GM19035 (cell line): Measurements from ENCODE around the gene KCTD14.
"Not testable (repeated sequence)": the region's sequence is repeated elsewhere in the genome, so short reads cannot be mapped to it uniquely, and the experiment has no call there.

Experiments
- ATAC-seq: cut with Tn5 transposase; IDR thresholded peaks from one replicate; pipeline ENCODE4 v1.9.1; 2021; ENCODE audit not compliant: unreplicated experiment

Gene KCTD14

DNA sequence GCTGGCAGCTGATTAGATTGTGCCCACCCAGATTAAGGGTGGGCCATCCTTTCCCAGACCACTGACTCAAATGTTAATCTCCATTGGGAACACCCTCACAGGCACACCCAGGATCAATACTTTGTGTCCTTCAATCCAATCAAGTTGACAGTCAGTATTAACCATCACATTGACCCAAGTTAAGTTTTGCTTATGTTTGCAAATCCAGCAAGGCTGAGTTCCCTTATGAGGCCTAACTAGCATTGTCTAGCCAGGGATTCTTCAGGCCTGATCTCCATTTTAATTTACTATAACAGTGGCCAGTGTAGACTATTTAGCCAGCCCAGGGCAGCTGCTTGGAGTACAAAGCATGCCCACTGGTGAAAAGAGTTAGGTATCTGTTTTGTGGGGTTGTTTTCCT, 2.3 kb upstream of the KCTD14 start:
- ATAC-seq, result no peak

DNA sequence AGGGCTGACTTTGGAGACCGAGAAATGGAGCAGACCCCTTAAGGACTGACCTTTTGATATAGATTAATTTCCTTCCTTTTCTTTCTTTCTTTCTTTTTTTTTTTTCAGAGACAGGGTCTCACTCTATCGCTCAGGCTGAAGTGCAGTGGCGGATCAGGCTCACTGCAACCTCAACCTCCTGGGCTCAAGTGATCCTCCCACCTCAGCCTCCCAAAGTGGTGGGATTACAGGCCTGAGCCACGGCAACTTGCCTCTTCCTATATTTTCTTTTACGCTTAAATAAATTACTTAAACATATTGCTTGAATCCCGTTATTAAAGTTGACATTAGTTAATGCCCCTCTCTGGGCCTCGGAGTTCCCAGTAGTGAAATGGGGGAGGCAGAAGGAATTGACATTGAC, 350 bp upstream of the KCTD14 start:
- no peak for ATAC-seq

DNA sequence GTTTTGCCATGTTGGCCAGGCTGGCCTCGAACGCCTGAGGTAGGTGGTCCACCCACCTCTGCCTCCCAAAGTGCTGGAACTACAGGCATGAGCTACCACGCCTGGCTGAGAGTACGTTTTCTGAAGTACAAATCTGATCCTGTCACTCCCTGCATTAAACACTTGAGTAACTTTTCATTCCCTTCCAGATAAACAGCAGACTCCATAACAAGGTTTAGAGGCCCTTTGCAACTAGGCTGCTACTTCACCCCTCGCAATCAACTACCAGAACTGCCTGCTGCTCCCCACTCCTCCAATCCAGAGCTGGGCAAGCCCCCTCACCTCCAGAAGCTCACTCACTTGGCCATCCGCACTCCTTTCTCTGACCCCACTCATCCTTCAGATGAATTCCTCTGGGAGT, 1.5 kb downstream of the KCTD14 start:
- no peak for ATAC-seq

DNA sequence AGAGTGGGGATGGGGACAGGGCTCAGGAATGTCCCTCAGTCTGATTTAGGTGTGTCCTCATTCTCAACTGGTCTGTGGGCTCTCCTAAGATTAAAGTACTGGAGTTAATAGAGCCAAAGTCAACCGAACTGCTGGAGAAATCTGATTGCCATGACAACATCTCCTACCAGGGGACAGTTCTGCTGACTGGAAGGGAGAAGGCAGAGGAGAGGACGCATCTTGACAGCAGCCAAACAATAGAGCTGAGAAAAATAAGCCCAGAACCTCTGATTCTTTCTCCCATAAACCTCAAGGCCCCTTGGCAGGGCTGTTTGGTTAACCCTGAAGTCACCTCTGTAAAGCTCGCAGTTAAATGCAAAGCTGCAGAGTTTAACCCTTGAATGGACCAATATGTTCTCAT, 2.8 kb downstream of the KCTD14 start:
- ATAC-seq, result no peak

DNA sequence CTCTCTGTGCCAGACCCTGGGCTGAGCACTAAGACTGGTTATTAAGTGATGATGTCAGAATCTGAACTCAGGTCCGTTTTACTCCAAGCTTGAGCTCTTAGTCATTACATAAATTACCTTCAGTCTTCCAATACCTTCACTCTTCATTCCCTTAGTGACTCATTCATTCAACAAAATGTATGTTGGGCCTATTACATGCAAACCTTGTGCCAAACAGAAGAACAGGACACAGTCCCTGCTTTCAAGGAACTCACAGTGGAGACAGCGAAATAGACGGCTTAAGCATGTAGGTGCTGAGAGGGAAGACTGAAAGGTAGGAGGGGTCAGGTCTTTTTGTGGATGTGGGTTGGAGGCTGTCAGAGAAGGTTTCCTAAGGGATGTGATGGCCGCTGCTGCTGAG, 3.3 kb downstream of the KCTD14 start:
- ATAC-seq, result no peak

DNA sequence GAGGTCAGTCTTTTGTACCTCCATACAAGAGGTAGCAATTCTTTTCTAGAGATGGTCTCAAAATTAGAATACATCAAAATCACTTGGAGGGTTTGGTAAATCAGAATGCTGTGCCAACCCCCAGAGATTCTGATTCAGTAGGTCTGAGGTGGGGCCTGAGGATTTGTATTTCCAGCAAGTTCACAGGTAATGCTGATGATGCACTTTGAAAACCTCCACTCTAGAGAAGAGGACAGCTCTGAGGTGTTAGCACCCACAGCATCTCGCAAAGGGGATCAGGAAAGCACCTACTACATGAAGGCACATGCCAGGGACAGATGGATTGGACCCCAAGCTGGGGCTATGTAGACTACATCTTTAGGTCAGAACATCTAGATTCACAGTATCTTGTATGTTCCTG, 7.2 kb downstream of the KCTD14 start:
- ATAC-seq, result no peak

DNA sequence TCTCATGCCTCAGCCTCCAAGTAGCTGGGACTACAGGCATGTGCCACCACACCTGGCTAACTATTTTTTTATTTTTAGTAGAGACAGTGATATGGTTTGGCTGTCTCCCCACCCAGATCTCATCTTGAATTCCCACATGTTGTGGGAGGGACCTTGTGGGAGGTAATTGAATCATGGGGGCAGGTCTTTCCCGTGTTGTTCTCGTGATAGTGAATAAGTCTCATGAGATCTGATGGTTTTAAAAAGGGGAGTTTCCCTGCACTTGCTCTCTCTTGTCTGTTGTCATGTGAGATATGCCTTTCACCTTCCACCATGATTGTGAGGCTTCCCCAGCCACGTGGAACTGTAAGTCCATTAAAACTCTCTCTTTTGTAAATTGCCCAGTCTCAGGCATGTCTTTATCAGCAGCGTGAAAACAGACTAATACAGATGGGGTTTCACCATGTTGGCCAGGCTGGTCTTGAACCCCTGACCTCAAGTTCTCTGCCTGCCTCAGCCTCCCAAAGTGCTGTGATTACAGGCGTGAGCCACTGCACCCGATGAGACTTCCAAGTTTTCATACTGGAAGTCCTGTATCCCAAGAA, 8.0 kb downstream of the KCTD14 start:
- ATAC-seq, result not testable (repeated sequence)

DNA sequence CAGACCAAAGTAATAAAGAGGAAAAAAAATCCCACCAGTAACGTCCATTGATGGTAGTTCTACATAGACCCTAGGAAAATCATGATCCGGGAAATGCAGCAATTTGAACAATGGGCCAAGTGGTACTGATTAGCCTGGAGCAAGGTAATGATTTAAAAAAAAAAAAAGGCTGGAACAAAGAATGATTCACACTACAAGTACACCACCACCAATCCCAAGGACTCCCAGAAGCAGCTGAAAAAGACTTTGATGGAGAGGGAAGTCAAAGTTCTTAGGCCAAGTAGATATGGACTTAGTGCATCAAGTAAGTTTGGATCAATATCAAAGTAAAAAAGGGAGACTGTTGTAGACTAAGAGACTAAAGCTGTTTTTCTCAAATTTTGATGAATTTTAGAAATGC, 11.8 kb downstream of the KCTD14 start:
- no peak for ATAC-seq

DNA sequence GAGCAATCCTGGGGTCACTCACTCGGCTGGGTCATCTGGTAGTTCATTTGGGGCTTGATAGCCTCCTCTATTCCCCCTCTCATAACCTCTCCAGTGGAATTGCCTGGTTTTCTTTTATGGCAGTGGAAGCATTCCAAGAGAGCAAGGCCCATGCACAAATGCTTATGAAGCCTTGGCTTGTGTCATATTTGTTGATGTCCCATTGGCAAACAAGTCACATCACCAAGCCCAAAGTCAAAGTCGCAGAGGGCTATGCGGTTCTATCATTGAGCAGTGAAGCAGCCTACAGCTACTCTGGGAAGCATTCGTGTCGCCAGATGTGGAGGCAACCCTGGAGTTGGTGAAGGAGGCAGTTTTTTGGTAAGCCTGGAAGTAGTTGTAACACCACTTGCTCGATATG, 12.3 kb downstream of the KCTD14 start:
- ATAC-seq, result no peak

DNA sequence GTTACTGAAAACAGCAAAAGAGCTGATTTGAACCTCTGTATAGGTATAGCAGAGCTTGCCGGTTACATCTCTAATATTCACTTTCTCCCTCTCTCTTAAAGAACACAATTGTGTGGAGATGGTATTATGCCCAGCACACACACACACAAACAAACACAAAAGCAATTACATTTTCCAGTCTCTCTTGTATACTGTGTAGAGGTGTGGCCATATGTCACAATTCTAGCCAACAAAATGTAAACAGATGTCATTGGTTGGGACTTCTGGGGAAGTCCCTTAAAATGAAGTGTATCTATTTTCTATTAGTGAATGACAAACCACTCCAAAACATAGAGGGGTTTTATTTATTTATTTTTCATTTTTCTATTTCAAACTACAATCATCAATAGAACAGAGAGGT, 12.8 kb downstream of the KCTD14 start:
- no peak for ATAC-seq

DNA sequence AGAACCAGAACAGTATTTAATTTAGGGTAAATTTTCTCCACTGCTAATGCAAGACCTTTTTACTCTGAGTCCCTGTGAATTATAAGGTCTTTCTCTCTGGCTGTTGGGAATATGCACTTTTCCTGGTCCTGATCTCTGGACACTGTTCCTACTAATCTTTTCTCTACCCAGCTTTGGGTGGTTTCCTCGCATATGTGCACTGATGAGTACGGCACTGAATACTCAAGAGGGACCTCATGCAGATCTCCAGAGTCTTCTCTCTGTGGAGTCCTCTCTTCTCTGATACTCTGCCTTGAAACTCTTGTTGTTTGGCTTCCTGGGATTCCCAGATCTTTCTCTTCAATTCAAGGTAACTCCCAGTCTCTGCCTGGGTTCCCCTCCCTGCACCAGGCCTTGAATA, 14.0 kb downstream of the KCTD14 start:
- no peak for ATAC-seq

DNA sequence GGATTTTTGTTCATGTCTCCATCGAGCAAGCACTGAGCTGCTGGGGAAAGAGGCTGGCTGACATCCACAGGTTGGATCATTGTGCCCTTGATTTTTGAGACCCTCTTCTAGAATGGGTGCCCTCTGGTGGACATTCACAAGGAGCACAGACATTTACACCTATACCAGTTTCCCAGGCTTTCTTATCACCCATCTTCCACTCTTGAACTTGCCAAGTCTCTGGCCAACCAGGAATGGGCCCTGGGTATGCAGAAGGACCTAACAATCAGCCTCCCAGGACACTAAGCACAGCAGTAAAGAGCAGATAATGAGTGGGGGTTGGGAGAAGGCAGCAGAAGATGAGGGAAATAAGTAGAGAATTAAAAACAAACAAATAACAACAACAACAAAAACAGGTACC, 22.9 kb downstream of the KCTD14 start:
- ATAC-seq, result peak; percentile 51

DNA sequence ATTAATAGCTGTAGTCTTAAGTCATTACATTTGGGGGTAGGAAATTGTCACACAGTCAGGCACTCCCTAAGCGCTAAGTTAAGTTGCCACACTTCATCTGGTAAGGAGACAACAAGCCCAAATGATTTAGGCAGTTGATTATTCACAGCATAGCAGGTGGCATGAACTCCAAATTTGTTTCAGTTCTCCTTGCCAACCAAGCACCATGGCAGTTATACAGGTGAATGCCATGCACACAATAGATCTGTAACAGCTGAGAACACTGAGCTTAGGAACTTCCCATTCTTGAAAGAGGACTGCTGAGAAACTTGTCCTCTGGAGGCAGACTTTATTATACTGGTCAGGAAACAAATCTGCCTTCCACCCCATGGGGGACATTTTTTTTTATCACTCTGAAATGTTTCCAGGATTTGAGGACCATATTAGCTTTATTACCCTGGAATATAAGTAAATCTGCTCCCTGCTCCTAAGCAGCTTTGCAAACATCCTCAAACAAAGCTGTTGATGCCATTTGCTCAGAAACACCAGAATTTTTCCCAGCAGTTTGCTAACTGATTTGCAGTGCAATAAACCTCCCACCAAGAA, 23.5 kb downstream of the KCTD14 start:
- ATAC-seq, result no peak

DNA sequence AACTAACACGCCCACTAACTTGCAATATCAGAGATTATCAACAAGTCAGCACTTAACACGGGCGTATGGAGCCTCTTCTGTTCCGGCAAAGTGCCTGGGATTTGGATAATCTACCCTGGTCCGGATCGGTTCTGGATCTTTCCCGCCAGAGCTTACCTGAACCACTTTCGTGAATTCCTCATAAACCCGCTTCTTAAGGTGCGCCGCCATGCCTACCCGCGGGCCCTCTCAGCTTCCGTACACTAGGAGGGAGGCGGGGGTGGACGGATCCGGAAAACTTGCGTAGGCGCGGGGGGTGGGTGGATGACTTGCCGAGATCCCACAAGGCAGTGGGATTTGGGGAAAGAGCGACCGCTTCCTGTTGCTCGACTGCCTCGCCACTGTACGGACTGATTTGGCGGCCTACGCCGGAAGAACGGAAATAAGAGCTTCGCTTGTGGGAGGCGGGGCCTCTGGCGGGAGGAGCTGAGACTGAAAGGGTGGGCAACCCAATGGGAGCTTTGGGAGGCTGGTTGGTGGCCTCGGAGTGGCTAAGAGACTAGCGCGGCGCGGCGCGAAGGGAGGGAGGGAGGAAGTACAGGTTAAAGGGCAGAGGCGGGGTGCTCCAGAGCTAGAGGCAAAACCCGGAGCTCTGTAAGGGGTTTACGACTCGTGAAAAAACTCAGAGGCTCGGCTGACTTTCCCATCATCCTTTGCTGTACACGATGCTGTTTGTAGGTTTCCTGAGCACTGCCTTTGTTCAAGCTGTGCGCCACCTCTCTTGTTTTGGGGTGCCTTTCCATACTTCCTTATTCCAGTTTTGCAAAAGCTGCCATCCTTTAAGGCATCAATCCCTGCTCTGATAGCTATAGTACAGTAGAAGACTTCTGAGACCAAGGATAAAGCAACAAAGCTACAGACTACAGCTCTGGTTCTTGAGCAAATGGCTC, 28.4 kb downstream of the KCTD14 start, which contains the start of gene INTS4:
Gene INTS4, minus strand, starts transcription at position 235 of the 929 bp plus-strand sequence. Its CDS starts 25 bp downstream, at position 210.
- peak; percentile 98 for ATAC-seq

DNA sequence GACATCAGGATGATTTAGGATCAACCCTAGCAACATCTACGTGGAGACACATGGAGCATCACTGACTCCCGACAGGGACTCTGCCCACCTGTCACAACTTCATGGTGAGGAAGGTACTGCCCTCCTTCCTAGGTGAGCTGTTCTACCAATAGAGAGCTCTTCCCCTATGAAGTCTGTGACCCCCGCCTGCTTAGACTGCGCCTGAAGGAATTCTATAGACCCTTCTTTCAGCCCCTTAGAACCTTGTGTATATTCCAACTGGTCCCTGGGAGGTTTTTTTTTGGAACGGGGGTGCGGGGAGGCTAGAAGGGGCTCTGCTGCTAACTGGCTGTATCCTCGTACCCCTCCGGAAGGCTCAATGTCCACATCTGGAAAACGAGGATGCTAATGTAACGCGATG, 29.2 kb downstream of the KCTD14 start:
- no peak for ATAC-seq

DNA sequence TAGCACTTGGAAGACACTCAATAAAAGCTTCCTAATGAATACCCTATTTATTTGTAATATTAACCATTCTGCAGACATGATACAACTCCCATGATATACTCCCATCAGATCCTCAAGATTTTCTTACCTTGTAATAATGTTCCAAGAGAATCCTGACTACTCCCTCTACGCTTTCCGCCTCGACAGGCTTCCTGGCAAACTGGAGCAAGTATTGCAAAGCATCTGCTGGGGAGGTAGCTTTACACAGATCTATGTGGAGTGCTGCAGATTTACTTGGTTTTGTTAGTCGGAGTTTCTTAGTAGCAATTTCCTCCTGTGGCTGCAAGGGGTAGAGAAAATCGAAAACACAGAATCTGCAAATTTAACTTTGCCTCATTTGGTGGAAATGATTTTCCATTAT, 32.1 kb downstream of the KCTD14 start:
- ATAC-seq, result no peak

DNA sequence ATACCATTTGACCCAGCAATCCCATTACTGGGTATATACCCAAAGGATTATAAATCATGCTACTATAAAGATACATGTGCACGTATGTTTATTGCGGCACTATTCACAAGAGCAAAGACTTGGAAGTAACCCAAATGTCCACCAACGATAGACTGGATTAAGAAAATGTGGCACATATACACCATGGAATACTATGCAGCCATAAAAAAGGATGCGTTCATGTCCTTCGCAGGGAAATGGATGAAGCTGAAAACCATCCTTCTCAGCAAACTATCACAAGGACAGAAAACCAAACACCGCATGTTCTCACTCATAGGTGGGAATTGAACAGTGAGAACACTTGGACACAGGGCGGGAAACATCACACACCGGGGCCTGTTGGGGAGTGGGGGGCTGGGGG, 36.6 kb downstream of the KCTD14 start:
- not testable (repeated sequence) for ATAC-seq

DNA sequence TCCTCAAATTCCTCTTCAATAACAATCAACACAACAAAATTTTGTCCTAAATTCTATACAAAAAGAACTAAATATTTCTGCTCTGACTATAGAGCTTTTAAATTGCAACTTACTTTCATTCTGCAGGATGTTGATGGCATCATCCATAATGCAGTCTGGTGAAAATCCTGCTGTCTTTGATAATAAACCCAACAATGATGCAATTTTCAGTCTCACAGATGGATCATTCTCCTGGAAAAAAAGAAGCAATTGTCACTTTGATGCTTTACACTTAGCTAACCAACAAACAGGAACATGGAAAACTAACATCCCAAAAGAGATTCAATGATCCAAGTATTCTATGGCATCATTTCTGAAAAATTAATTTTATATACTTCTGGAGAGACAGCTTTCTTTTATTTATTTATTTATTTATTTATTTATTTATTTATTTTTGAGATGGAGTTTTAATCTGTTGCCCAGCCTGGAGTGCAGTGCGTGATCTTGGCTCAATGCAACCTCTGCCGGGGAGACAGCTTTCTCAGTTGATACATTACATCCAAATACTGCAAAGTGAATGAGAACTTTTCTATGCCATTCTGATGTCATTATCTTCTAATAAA, 41.6 kb downstream of the KCTD14 start:
- ATAC-seq, result no peak

DNA sequence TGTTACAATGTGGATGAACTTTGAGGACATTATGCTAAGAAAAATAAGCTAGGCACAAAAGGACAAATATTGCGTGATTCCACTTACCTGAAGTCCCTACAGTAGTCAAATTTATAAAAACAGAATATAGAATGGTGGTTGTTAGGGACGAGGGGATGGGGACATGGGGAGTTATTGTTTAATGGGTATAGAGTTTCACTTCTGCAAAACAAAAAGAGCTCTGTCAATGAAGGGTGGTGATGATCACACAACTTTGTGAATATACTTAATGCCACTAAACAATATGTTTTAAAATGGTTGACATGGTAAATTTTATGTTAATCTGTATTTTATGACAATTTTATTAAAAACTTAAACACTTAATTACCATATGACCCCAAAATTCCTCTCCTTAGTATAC, 54.7 kb downstream of the KCTD14 start:
- peak; percentile 53 for ATAC-seq

DNA sequence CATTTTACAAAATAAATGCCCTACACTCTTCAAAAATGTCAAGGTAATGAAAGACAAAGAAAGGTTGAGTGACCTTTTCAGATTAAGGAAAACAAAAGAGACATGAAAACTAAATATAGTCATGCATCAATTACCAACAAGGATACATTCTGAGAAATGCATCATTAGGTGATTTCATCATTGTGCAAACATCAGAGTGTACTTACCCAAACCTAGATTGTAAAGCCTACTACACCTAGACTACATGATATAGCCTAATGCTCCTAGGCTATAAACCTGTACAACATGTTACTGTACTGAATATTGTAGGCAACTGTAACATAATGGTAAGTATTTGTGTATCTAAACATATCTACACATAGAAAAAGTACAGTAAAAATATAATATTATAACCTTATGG, 55.3 kb downstream of the KCTD14 start:
- no peak for ATAC-seq

DNA sequence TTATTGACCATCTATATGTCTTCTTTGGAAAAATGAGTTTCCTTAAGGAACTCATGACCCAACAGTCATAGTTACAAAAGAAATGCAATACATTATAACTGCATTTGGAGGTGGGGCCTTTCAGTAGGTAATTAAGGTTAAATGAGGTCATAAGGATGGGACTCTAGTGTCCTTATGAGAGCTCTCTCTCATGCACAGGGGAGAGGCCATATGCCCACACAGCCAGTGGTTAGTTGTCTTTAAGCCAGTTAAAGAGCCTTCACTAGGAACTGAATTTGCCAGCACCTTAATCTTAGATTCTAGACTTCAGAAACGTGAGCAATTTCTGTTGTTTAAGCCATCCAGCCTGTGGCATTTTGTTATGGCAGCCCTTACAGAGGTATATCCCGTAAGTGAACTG, 56.0 kb downstream of the KCTD14 start:
- ATAC-seq, result no peak

DNA sequence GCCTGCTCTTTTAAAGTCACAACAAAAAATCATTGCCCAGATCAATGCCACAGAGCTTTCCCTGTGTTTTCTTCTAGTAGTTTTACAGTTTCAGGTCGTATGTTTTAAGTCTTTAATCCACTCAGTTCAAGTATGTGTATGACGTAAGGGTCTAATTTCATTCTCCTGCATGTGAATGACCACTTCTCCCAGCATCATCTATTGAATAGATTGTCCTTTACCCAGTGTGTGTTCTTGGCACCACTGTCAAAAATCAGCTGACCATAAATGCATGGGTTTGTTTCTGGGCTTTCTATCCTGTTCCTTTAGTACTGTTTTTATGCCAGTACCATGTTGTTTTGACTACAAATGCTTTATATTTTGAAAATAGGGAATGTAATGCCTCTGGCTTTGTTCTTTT, 56.7 kb downstream of the KCTD14 start:
- no peak for ATAC-seq
